Neural progenitor cell (in vitro differentiated cells): ENCODE results near the gene CFAP92. TPM values are rescaled to one million over a fixed set of nuclear protein-coding genes. Genes with fewer than 3 reads are reported as not detected.

ENCODE experiments used
- DNase-seq: peaks from one replicate; pipeline ENCODE4 v3.0.0-alpha.2; 2016; ENCODE audit warnings: low spot score
- H2AFZ ChIP-seq: fragments of 200-600 bp; sonication (generic); replicated peaks from 2 replicates; pipeline ENCODE4 v1.6.1; 2016; ENCODE audit warnings: antibody characterized with exemption
- H3F3A ChIP-seq: fragments of 200-600 bp; sonication (generic); 2 replicates; pipeline ENCODE4 v1.6.1; 2016; ENCODE audit warnings: antibody characterized with exemption, low read depth
- H3K27ac ChIP-seq: fragments of 200-600 bp; sonication (generic); 2 replicates; pipeline ENCODE4 v1.5.1; 2016; ENCODE audit warnings: mild to moderate bottlenecking
- H3K27me3 ChIP-seq: fragments of 200-600 bp; sonication (generic); 2 replicates; pipeline ENCODE4 v1.6.1; 2016; ENCODE audit warnings: mild to moderate bottlenecking, moderate library complexity
- H3K36me3 ChIP-seq: fragments of 200-600 bp; sonication (generic); 2 replicates; pipeline ENCODE4 v1.5.1; 2016
- H3K4me1 ChIP-seq: fragments of 200-600 bp; sonication (generic); 2 replicates; pipeline ENCODE4 v1.6.1; 2016; ENCODE audit warnings: mixed run types
- H3K4me2 ChIP-seq: fragments of 200-600 bp; sonication (generic); 2 replicates; pipeline ENCODE4 v1.6.1; 2016
- H3K4me3 ChIP-seq: fragments of 200-600 bp; sonication (generic); 2 replicates; pipeline ENCODE4 v1.5.1; 2016
- H3K79me2 ChIP-seq: fragments of 200-600 bp; sonication (generic); 2 replicates; pipeline ENCODE4 v1.6.1; 2016; ENCODE audit warnings: low read depth
- H3K9ac ChIP-seq: fragments of 200-600 bp; sonication (generic); 2 replicates; pipeline ENCODE4 v1.6.1; 2016
- H3K9me3 ChIP-seq: fragments of 200-600 bp; sonication (generic); 2 replicates; pipeline ENCODE4 v1.5.1; 2016; ENCODE audit warnings: low read depth
- H4K20me1 ChIP-seq: fragments of 200-600 bp; sonication (generic); 2 replicates; pipeline ENCODE4 v1.6.1; 2016; ENCODE audit warnings: low read depth
- H3K27ac Mint-ChIP-seq: 3 replicates; pipeline ENCODE4 v1.8.0; 2021; ENCODE audit warnings: mixed read lengths
- H3K27me3 Mint-ChIP-seq: 2 replicates; pipeline ENCODE4 v1.8.0; 2022; ENCODE audit warnings: low read depth, mild to moderate bottlenecking, inconsistent platforms, moderate library complexity, mixed read lengths; ENCODE audit not compliant: insufficient read depth
- H3K36me3 Mint-ChIP-seq: 3 replicates; pipeline ENCODE4 v1.8.0; 2021; ENCODE audit warnings: mixed read lengths
- H3K4me1 Mint-ChIP-seq: 3 replicates; pipeline ENCODE4 v1.8.0; 2021; ENCODE audit warnings: mixed read lengths
- H3K4me3 Mint-ChIP-seq: 3 replicates; pipeline ENCODE4 v1.8.0; 2021; ENCODE audit warnings: mild to moderate bottlenecking, moderate library complexity, mixed read lengths
- H3K9me3 Mint-ChIP-seq: 3 replicates; pipeline ENCODE4 v1.8.0; 2020; ENCODE audit warnings: mixed read lengths
- CTCF ChIP-seq: fragments of 200-600 bp; sonication (generic); IDR thresholded peaks from 2 replicates; pipeline ENCODE4 v1.5.1; 2017; ENCODE audit warnings: antibody characterized with exemption, mild to moderate bottlenecking
- EZH2 ChIP-seq: fragments of 200-600 bp; sonication (generic); IDR thresholded peaks from 2 replicates; pipeline ENCODE4 v1.6.1; 2017; ENCODE audit warnings: antibody characterized with exemption, mild to moderate bottlenecking, moderate library complexity
- EZH2phosphoT487 ChIP-seq: fragments of 200-600 bp; sonication (generic); IDR thresholded peaks from 2 replicates; pipeline ENCODE4 v1.6.1; 2017; ENCODE audit warnings: antibody characterized with exemption
- small RNA-seq: library from RNA; depleted of rRNA; stranded (forward); fragments of <200 nt; gene quantifications from one replicate; pipeline ENCODE3, GENCODE V24; 2015
- total RNA-seq: library from RNA; depleted of rRNA; stranded (reverse); fragments of >200 nt; gene quantifications from 2 replicates; pipeline ENCODE4 v1.2.3, GENCODE V29; 2015; ENCODE audit warnings: low replicate concordance

CFAP92 gene
- total RNA-seq, 1 donor from 2014 or later: 5.5 TPM

GRCh38 chr3:128863560-128863959, 130.3 kb downstream of the CFAP92 start:
- Mint-ChIP-seq H3K4me1 (peaks cover 34% of the 10 kb centered on the region), H3K36me3 (peaks cover 26% of the 10 kb centered on the region)

GRCh38 chr3:128861491-128861890, 132.4 kb downstream of the CFAP92 start:
- Histone ChIP-seq H3F3A (no peaks in the 10 kb centered on the region), H3K27me3 (no peaks in the 10 kb centered on the region), H3K4me1 (peaks cover 5% of the 10 kb centered on the region), H2AFZ (no peak overlapping the region), H3K4me2 (no peak overlapping the region), H3K27ac (no peak overlapping the region), H3K4me3 (no peak overlapping the region), H3K9me3 (no peaks in the 10 kb centered on the region), H3K79me2 (no peaks in the 10 kb centered on the region), H4K20me1 (no peaks in the 10 kb centered on the region), H3K9ac (no peak overlapping the region), H3K36me3 (no peaks in the 10 kb centered on the region)
- TF ChIP-seq EZH2 (no peak), EZH2phosphoT487 (no peak), CTCF (no peak)
- Mint-ChIP-seq H3K36me3 (peaks cover 30% of the 10 kb centered on the region), H3K4me3 (no peak overlapping the region), H3K27me3 (peaks cover 6% of the 10 kb centered on the region), H3K4me1 (peaks cover 29% of the 10 kb centered on the region), H3K9me3 (peaks cover 35% of the 10 kb centered on the region), H3K27ac (no peak overlapping the region)
- no peak for DNase-seq

More at GRCh38 chr3:128863560-128863959, 130.3 kb downstream of the CFAP92 start:
- H3K27ac ChIP-seq: no peak overlapping the region
- peaks cover 5% of the 10 kb centered on the region for H3K4me1 ChIP-seq
- no peaks in the 10 kb centered on the region for H4K20me1 ChIP-seq
- Mint-ChIP-seq H3K4me3 (no peak overlapping the region), H3K9me3 (peaks cover 27% of the 10 kb centered on the region), H3K27me3 (peaks cover 6% of the 10 kb centered on the region), H3K27ac (no peak overlapping the region)
- H3K9me3 ChIP-seq: no peaks in the 10 kb centered on the region
- no peak overlapping the region for H2AFZ ChIP-seq
- H3F3A ChIP-seq: no peaks in the 10 kb centered on the region
- TF ChIP-seq CTCF (peak; percentile 42), EZH2phosphoT487 (no peak), EZH2 (no peak)
- no peaks in the 10 kb centered on the region for H3K79me2 ChIP-seq
- H3K4me2 ChIP-seq: no peak overlapping the region
- no peak overlapping the region for H3K9ac ChIP-seq
- H3K27me3 ChIP-seq: no peaks in the 10 kb centered on the region
- H3K36me3 ChIP-seq: no peaks in the 10 kb centered on the region
- no peak overlapping the region for H3K4me3 ChIP-seq
- DNase-seq: no peak

Small RNAs within 50 kb of the gene (small RNA-seq; reads per million reads assigned to genes)
- gene AC112484.4: not detected

Other genes with a start within 250 kb of the CFAP92 start
- gene ACAD9, start 114.5 kb downstream of the CFAP92 start, total RNA-seq: 25.0 and 35.7 TPM in 2 replicates
- gene EFCC1, start 7.2 kb upstream of the CFAP92 start, total RNA-seq: 1.1 and 1.5 TPM in 2 replicates
- not detected in 2 replicates for gene GP9, start 66.7 kb upstream of the CFAP92 start, total RNA-seq
- gene RAB43, start 127.7 kb upstream of the CFAP92 start, total RNA-seq: 0.36 and 9.0 TPM in 2 replicates
- gene ISY1, start 167.0 kb upstream of the CFAP92 start, total RNA-seq: 22.5 and 31.9 TPM in 2 replicates
- 424 and 495 TPM in 2 replicates for gene CNBP, start 189.8 kb upstream of the CFAP92 start, total RNA-seq